NCI-H1930 (cell line): ENCODE results near the gene ZNF316.

Experiments
- DNase-seq, 2 experiments: peaks; one replicate each; lab custom pipeline; 2025; lab: John Stamatoyannopoulos, UW

Gene ZNF316

DNA sequence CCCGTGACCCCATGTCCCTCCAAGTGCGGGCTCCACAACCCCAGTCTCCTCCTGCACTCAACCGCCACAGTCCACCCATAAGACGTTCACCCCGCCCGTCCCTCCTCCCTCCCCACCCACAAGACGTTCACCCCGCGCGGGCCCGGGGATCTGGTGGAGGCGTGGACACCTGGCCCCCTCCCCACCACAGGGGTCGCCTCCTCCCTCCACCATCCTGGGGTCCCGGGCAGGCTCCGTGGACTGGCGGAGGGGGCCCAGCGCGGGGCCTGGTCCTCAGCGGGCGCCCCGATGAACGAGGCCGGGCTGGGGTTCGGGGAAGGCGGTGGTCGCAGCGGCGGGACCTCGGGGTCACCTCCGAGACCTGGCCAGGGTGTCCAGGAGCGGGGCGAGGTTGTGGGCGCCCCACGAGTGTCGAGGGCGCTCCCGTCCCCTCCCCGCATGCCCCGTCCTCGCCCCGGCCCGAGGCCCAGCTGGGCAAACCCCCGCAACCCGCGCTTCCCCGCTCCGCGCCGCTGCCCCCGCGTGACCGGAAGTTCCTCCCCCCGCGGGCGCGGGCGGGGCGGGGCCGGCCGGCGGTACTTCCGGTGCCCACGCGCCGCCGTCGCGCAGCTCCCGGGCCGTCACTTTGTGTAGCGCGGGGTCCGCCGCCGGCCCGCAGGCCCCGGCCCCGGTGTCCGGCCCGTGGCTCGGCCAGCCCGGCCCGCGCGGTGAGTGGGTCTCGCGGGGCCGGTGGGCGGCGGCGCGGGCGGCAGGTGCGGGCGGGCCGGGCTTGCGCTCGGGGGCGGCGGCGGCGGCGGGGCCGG is at the start of gene ZNF316:
Gene ZNF316 (plus strand): TSS at position 578 of the 803 bp plus-strand sequence. CDS start 5,092 bp downstream, outside the sequence.
- DNase-seq: no peak

GRCh38 chr7:6588566-6588965 is 48.6 kb upstream of the ZNF316 start:
- DNase-seq: no peak

DNA sequence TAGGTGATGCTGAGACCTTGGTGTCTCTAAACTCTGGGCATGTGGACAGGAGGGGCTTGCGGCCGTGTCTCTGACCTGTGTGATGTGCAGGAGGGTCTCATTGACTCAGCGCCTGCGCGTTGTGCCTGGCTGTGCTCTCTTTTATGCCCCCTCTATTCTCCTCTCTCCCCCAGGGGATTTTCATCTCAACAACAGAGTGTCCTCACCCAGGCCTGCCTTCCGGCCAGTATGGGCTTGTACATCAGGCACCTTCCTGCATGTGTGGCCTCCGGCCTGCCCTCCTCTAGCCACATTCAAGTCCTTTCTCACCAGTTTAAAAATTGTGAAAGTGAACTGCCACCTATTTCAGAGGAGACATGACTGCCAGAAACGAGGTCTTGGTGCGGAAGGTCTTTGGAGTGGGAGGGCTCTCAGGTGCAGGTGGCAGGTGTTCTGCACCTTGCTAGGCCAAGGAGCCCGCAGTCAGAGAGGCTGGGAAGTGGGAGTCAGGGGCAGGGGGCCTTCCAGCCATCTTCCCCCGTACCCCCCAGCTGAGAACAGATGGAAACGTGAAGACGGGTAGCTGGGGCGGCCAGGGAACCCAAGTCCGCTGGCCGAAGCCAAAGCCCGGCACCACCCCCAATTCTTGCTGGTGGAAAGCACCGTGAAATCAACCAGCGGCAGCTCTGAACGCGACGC is 47.8 kb upstream of the ZNF316 start:
- no peak for DNase-seq

DNA sequence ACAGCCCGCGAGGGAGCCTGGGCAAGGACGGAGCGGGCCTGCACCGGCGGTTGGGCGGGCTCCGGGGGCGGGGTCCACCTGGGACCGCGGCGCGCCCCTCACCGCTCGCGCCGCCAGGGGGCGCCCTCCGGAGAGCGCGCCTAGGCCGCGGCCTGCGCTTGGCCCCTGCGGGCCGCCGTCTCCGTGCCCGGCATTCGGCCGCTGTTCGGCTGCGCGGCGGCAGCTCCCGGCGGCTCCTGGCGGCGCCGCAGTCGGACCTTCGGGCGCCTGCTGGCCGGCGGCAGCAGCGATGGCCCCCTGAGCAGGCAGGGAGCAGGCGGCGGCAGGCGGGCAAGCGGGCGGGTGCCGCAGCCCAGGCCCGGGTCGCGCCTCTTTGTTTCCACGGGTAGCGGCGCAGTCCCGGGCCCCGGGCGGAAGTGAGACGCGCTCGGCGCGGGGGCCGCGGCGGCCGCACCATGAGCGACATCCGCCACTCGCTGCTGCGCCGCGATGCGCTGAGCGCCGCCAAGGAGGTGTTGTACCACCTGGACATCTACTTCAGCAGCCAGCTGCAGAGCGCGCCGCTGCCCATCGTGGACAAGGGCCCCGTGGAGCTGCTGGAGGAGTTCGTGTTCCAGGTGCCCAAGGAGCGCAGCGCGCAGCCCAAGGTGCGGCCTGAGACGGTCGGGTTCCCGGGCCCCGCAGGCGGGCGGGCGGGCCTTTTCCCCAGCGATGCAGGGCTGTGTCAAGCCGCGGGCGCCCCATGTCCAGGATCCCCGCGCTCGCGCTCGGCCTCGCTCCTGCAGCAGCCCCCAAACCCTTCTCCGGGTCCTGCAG is 47.1 kb upstream of the ZNF316 start, which contains the start of gene INTS15:
Gene INTS15 (plus strand): TSS at position 193 of the 816 bp plus-strand sequence. CDS start 263 bp downstream, at position 456.
- DNase-seq: peak; percentile 53 to 90

DNA sequence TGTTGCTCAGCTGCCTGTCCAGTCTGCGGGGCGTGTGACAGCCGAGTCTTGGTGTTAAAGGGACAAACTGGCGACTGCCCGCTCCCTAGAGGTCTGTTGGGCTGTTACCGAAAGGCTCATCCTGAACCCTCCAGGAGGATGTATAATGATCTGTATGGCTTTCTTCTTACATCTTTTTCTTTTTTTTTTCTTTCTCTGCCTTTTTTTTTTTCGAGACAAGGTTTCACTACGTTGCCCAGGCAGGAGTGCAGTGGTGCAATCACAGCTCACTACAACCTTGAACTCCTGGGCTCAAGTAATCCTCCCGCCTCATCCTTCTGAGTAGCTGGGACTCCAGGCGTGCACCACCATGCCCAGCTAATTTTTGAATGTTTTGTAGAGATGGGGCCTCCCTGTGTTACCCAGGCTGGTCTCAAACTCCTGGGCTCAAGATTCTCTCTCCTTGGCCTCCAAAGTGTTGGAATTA is 46.4 kb upstream of the ZNF316 start:
- DNase-seq: no peak

- DNase-seq: no peak
Measured at GRCh38 chr7:6600093-6600492, 37.0 kb upstream of the ZNF316 start.

DNA sequence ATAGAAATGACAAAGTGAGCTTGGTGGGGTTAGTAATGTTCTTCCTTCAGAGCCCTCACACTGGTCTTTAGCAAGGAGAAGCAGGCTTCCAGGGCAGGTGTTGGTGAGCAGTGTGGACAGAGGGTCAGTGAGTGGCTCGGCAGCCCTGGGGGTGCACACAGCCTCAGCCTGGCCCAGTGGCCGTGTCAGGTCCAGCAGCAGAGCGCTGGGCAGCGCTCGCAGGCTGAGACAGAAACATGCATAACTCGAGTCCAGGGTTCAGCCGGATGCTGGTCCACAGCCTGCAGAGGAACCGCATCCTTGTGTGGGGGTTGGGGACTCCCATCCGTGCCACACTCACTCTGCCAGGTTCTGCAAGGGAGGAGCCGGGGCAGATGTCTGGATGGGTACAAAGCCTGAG is 32.7 kb upstream of the ZNF316 start:
- DNase-seq: no peak

DNA sequence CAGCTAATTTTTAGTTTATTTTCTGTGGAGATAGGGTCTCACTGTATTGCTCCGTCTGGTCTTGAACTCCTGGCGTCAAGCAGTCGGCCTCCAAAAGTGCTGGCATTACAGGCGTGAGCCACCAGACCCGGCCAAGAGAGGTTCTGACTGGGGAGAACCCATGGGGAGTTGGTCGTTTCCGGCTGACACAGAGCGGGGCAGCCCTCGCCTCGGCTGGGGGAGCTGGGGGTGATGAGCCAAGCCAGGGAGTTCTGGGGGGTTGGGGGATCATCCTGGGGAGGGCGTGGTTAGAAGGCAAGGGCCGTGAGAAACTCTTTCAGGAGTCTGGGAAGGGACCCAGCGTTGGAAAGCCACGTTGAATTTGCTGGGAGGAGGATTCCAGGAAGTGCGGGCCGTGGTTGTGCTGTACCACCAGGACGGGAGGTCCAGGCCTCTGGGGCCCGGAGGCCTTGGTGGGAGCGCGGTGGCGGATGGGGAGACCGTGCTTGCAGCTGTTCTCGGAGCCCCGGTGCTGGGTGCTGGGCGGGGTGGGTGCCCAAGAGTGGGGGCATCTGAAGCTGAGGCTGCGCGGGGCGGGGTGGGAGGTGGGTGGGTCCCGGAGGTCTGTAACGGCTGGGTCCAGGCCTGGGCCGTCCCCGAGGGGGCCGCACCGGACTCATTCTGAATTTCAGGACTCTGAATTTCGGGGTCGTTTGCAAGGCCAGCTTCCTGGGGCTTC is 30.1 kb upstream of the ZNF316 start:
- DNase-seq: no peak

- DNase-seq: no peak
Measured at GRCh38 chr7:6607651-6608051, 29.5 kb upstream of the ZNF316 start.

DNA sequence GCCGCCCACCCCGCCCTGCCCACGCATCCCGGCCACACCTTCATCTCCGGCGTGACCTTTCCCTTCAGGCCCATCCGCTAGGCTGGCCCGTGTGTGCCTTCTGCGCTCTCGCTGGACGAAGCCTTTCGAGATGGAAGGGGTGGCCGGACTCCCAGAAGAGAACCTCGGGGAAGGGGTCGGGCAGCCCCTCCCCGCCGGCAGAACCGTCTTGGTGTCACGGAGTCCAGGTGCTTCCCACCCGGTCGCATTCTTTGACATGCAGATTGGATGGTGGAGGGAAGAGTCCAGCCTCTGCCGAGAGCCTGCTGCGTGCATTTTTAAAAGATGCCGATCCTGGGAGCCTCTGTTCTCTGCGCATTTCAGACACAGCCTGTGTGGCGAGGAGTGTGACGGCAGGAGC is 29.0 kb upstream of the ZNF316 start:
- DNase-seq: no peak

DNA sequence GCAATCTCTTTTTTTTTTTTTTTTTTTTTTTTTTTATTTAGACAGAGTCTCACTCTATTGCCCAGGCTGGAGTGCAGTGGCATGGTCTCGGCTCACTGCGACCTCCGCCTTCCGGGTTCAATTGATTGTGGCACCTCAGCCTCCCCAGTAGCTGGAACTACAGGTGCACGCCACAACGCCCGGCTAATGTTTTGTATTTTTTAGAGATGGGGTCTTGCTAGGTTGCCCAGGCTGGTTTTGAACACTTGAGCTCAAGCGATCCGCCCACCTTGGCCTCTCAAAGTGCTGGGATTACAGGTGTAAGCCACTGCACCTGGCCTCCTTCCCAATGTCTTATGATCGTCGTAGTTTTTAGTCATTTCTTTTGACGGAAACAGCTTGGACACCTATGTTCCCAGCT is 28.3 kb upstream of the ZNF316 start:
- no peak for DNase-seq

GRCh38 chr7:6612819-6613218 is 24.3 kb upstream of the ZNF316 start:
- DNase-seq: no peak

DNA sequence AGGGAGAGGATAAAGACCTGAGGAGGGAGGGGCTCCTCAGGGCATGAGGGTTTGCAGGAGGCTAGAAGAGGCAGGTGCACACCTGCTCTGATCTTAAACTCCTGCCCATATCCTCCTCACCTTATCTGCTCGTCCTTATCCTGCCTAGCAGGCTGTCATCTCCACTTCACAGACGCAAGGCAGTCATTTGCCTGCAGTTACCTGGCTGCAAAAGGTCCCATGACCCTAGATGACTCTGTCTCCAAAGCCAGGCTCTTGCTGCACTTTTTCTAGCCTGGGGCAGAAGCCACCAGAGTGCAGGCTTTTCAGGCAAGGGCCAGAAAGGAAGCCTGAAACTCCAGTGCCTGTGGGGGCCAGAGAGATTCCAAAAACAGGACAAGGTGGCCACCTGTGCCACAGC is 23.4 kb upstream of the ZNF316 start:
- no peak for DNase-seq

GRCh38 chr7:6614953-6615722 is 22.0 kb upstream of the ZNF316 start, which contains the start of gene ZNF853:
Gene ZNF853, plus strand, starts transcription at chr7:6615610. Its CDS starts 565 bp downstream, at chr7:6616175.
- DNase-seq: peak in 1 of 2 experiments; percentile 24

- DNase-seq: no peak
Measured at GRCh38 chr7:6615723-6616555, 21.2 kb upstream of the ZNF316 start.

DNA sequence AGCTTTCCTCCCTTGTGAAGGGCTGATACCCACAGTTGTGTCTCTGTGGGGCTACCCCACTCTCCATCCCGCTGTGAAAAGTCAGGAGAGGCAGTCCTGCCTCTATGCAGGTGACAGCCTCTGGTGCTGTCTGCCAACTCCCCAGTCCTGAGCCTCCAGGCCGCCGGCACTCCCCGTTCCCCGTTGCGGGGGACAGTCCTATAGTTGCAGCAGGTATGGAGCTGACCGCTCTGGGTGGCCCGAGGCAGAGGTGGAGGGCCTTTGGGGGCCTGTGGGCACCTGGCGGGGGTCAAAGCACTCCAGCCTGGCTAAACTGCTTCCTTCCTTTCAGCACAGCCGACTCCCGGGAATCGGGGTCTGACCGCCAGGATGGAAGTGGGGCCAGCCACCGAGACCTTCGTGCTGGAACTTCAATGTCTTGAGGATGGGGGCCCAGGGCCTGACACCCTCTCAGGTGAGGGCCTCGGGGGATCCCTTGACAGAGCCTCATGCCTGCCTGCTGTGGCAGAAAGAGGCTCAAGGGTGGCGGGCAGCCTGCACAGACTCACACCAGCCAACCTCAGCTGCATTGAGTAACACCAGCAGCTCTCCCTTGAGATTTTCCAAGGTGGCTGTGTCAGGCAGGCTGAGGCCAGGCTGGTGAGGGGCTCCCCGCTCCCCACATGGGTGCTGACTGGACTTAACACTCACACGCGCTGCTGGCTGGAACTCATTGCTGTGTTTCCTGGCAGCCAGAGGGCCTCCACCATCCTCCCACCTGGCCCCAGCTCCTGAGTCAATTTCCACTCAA is 20.1 kb upstream of the ZNF316 start:
- DNase-seq: no peak

GRCh38 chr7:6618621-6619020 is 18.5 kb upstream of the ZNF316 start:
- DNase-seq: no peak

GRCh38 chr7:6619961-6620360 is 17.2 kb upstream of the ZNF316 start:
- no peak for DNase-seq
